Liver (tissue), 9 donors: ENCODE data around the gene ASS1. TPM values are rescaled to one million over a fixed set of nuclear protein-coding genes. Genes with fewer than 3 reads are reported as not detected.

Source experiments
- DNase-seq: peaks from one replicate; pipeline ENCODE4 v3.0.0-alpha.2; 2017; ENCODE audit warnings: low spot score
- H3K27ac ChIP-seq, 2 donors: one replicate each; pipeline ENCODE4 v1.7.0; 2013; ENCODE audit warnings: inconsistent platforms in 2 of 2, low read length in 2 of 2, control low read depth in 1 of 2, low read depth in 1 of 2, mild to moderate bottlenecking in 1 of 2
- H3K27me3 ChIP-seq, 4 donors: one replicate each; pipeline versions ENCODE4 v1.6.1 to v1.7.0; 2013; ENCODE audit warnings: low read length in 3 of 4, inconsistent platforms in 1 of 4, mild to moderate bottlenecking in 1 of 4, moderate library complexity in 1 of 4; ENCODE audit not compliant: control insufficient read depth in 4 of 4, insufficient read depth in 4 of 4
- H3K36me3 ChIP-seq, 4 donors: one replicate each; pipeline versions ENCODE4 v1.6.1 to v1.7.0; 2013; ENCODE audit warnings: low read length in 3 of 4, mild to moderate bottlenecking in 3 of 4, low read depth in 1 of 4, moderate library complexity in 1 of 4; ENCODE audit not compliant: control insufficient read depth in 4 of 4, insufficient read depth in 3 of 4
- H3K4me1 ChIP-seq, 4 donors: one replicate each; pipeline versions ENCODE4 v1.6.1 to v1.7.0; 2013; ENCODE audit warnings: low read length in 3 of 4, mild to moderate bottlenecking in 3 of 4, moderate library complexity in 1 of 4; ENCODE audit not compliant: control insufficient read depth in 4 of 4, insufficient read depth in 4 of 4
- H3K4me3 ChIP-seq, 3 donors: one replicate each; pipeline versions ENCODE4 v1.6.1 to v1.7.0; 2013; ENCODE audit warnings: low read length in 3 of 3, control low read depth in 1 of 3, low read depth in 1 of 3, mild to moderate bottlenecking in 1 of 3
- H3K9ac ChIP-seq, 2 donors: one replicate each; pipeline ENCODE4 v1.7.0; 2013; ENCODE audit warnings: low read length in 2 of 2, mild to moderate bottlenecking in 2 of 2, moderate library complexity in 2 of 2, control low read depth in 1 of 2, low read depth in 1 of 2
- H3K9me3 ChIP-seq, 4 donors: one replicate each; pipeline versions ENCODE4 v1.6.1 to v1.7.0; 2013; ENCODE audit warnings: low read length in 3 of 4; ENCODE audit not compliant: control insufficient read depth in 4 of 4
- EGR1 ChIP-seq, 2 donors: IDR thresholded peaks; 2 replicates each; pipeline ENCODE4 v1.6.1; 2016 to 2018; ENCODE audit warnings: antibody characterized with exemption in 2 of 2, low read depth in 2 of 2
- FOXA2 ChIP-seq: IDR thresholded peaks from 2 replicates; pipeline ENCODE4 v1.6.1; 2016; ENCODE audit warnings: antibody characterized with exemption
- HNF4A ChIP-seq, 2 donors: conservative IDR thresholded peaks; 2 replicates each; pipeline ENCODE4 v1.6.1; 2016; ENCODE audit warnings: antibody characterized with exemption in 2 of 2, mild to moderate bottlenecking in 2 of 2
- NR2F2 ChIP-seq: IDR thresholded peaks from 2 replicates; pipeline ENCODE4 v1.6.1; 2016; ENCODE audit warnings: antibody characterized with exemption
- RAD21 ChIP-seq, 2 donors: IDR thresholded peaks; 2 replicates each; pipeline ENCODE4 v1.6.1; 2016; ENCODE audit warnings: antibody characterized with exemption in 2 of 2, mild to moderate bottlenecking in 2 of 2
- TAF1 ChIP-seq: conservative IDR thresholded peaks from 2 replicates; pipeline ENCODE4 v1.6.1; 2016; ENCODE audit warnings: antibody characterized with exemption, mild to moderate bottlenecking
- YY1 ChIP-seq: IDR thresholded peaks from 2 replicates; pipeline ENCODE4 v1.6.1; 2016; ENCODE audit warnings: antibody characterized with exemption, mild to moderate bottlenecking
- WGBS: extraction: QIAGEN DNeasy Blood & Tissue Kit; methylation state at CpG from one replicate; pipeline ENCODE4 v1.1.7; 2013; 5-methylcytosine and 5-hydroxymethylcytosine counted together
- polyA plus RNA-seq, 2 donors: library from polyadenylated mRNA; stranded (reverse) in 1 of 2; unstranded in 1 of 2; fragments of 200-250 nt in 1 of 2; fragments of >200 nt in 1 of 2; fragmentation: Nextera tagmentation in 1 of 2; extraction: Ambion mirVana in 1 of 2; gene quantifications; one replicate each; pipeline versions ENCODE4 v1.2.1 to v1.2.3, GENCODE V29; 2013 to 2015
- total RNA-seq, 2 donors: library from RNA; depleted of rRNA; stranded (reverse); fragments of >200 nt; gene quantifications; one replicate each; pipeline ENCODE4 v1.2.3, GENCODE V29; 2014
- TF ChIP-seq, protein P1 (sequence below): IDR thresholded peaks from 2 replicates; pipeline ENCODE4 v1.6.1; 2016; ENCODE audit warnings: antibody characterized with exemption, mild to moderate bottlenecking
- TF ChIP-seq, protein P2 (sequence below): IDR thresholded peaks from 2 replicates; pipeline ENCODE4 v1.6.1; 2016; ENCODE audit warnings: antibody characterized with exemption
- TF ChIP-seq, protein P3 (sequence below): IDR thresholded peaks from 2 replicates; pipeline ENCODE4 v1.6.1; 2016; ENCODE audit warnings: antibody characterized with exemption
- TF ChIP-seq, protein P4 (sequence below): fragments of 150-350 bp; IDR thresholded peaks from 2 replicates; pipeline ENCODE4 v1.5.1; 2017; ENCODE audit warnings: improper control_type of control experiment, low read depth, low read length; ENCODE audit not compliant: missing input control
- donor health status: healthy.
- donor health status: healthy.
- donor health status: healthy.
- donor health status: healthy.
- donor health status: healthy.

The ASS1 gene
- total and polyA plus RNA-seq, 4 donors: 396 to 711 (median 533) TPM

DNA sequence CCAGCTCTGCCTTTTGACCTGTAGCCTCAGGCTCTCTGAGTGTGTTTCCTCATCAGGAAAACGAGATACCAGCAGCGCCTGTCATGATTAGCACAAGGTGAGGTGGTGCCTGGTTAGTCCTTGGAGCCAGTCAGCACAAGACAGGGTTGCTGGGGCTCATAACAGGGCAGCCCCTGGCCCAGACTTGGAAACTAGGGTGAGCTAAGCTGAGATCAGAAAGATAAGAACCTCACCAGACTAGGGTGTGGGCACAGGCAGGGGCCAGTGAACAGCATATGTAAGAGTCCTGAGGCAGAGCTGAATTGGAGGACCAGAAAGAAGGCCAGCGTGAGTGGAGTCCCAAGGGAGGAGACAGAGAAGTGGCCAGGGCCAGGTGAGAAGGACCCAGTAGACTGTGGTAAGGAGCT is 91.9 kb downstream of the ASS1 start:
- TF ChIP-seq, protein P1, sequence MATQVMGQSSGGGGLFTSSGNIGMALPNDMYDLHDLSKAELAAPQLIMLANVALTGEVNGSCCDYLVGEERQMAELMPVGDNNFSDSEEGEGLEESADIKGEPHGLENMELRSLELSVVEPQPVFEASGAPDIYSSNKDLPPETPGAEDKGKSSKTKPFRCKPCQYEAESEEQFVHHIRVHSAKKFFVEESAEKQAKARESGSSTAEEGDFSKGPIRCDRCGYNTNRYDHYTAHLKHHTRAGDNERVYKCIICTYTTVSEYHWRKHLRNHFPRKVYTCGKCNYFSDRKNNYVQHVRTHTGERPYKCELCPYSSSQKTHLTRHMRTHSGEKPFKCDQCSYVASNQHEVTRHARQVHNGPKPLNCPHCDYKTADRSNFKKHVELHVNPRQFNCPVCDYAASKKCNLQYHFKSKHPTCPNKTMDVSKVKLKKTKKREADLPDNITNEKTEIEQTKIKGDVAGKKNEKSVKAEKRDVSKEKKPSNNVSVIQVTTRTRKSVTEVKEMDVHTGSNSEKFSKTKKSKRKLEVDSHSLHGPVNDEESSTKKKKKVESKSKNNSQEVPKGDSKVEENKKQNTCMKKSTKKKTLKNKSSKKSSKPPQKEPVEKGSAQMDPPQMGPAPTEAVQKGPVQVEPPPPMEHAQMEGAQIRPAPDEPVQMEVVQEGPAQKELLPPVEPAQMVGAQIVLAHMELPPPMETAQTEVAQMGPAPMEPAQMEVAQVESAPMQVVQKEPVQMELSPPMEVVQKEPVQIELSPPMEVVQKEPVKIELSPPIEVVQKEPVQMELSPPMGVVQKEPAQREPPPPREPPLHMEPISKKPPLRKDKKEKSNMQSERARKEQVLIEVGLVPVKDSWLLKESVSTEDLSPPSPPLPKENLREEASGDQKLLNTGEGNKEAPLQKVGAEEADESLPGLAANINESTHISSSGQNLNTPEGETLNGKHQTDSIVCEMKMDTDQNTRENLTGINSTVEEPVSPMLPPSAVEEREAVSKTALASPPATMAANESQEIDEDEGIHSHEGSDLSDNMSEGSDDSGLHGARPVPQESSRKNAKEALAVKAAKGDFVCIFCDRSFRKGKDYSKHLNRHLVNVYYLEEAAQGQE: no peak
- TF ChIP-seq HNF4A (conservative IDR thresholded peaks at IDR 0.05): no peak
- WGBS: 80% methylated on average over 3 of the region's 3 CpGs
- Histone ChIP-seq H3K4me1 (peaks cover 0 to 9% (median 5%) of the 10 kb centered on the region in 4 donors), H3K36me3 (no peaks in the 10 kb centered on the region), H3K4me3 (no peak overlapping the region), H3K27ac (no peak overlapping the region), H3K9ac (no peak overlapping the region), H3K27me3 (peaks cover 0 to 2% (median 0%) of the 10 kb centered on the region in 4 donors), H3K9me3 (no peaks in the 10 kb centered on the region)
- no peak for DNase-seq

DNA sequence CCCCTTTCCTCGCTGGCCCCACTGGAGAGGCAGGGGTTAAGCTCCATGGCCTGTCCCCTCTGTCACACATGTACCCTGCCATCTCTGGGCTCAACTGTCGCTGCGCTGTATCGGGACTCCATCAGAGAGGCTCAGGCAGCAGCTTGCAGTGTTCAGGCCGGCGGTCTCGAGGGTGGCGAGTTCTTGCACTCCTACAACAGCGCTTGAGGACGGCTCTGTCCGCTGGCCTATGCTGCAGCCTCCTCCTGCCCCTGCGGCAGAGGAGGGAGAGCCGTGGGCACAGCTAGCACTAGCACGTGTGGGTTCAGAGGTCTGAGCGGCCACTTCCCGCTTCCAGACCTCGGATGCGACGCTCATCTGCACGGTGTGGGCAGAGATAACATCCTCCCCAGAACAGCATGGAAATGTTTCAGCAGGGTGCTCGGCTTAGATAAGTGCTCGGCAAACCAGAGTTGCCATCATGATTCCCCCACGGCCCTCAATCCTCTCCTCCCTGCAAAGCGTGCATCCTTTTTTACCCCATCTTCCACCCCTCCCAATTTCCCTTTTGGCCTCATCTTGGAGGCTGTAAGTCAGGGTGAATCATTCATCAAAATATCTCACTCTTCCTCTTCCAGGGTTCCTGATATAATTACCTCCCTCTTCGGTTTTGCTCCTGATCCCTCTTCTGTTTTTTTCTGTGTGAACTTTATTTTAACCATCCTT is 92.7 kb downstream of the ASS1 start:
- H3K4me3 ChIP-seq: no peak overlapping the region
- H3K36me3 ChIP-seq: no peaks in the 10 kb centered on the region
- H3K27me3 ChIP-seq: peaks cover 0 to 2% (median 0%) of the 10 kb centered on the region in 4 donors
- no peak overlapping the region for H3K27ac ChIP-seq
- TF ChIP-seq YY1 (no peak), NR2F2 (no peak), RAD21 (IDR thresholded peaks at IDR 0.05) (no peak), FOXA2 (no peak), TAF1 (no peak), EGR1 (IDR thresholded peaks at IDR 0.05; ENCODE audit: low read depth in 2 of 2) (no peak), HNF4A (conservative IDR thresholded peaks at IDR 0.05) (no peak)
- TF ChIP-seq, protein P2, sequence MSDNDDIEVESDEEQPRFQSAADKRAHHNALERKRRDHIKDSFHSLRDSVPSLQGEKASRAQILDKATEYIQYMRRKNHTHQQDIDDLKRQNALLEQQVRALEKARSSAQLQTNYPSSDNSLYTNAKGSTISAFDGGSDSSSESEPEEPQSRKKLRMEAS: no peak
- TF ChIP-seq, protein P3, sequence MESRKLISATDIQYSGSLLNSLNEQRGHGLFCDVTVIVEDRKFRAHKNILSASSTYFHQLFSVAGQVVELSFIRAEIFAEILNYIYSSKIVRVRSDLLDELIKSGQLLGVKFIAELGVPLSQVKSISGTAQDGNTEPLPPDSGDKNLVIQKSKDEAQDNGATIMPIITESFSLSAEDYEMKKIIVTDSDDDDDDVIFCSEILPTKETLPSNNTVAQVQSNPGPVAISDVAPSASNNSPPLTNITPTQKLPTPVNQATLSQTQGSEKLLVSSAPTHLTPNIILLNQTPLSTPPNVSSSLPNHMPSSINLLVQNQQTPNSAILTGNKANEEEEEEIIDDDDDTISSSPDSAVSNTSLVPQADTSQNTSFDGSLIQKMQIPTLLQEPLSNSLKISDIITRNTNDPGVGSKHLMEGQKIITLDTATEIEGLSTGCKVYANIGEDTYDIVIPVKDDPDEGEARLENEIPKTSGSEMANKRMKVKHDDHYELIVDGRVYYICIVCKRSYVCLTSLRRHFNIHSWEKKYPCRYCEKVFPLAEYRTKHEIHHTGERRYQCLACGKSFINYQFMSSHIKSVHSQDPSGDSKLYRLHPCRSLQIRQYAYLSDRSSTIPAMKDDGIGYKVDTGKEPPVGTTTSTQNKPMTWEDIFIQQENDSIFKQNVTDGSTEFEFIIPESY: no peak
- TF ChIP-seq, protein P1: no peak
- TF ChIP-seq, protein P4, sequence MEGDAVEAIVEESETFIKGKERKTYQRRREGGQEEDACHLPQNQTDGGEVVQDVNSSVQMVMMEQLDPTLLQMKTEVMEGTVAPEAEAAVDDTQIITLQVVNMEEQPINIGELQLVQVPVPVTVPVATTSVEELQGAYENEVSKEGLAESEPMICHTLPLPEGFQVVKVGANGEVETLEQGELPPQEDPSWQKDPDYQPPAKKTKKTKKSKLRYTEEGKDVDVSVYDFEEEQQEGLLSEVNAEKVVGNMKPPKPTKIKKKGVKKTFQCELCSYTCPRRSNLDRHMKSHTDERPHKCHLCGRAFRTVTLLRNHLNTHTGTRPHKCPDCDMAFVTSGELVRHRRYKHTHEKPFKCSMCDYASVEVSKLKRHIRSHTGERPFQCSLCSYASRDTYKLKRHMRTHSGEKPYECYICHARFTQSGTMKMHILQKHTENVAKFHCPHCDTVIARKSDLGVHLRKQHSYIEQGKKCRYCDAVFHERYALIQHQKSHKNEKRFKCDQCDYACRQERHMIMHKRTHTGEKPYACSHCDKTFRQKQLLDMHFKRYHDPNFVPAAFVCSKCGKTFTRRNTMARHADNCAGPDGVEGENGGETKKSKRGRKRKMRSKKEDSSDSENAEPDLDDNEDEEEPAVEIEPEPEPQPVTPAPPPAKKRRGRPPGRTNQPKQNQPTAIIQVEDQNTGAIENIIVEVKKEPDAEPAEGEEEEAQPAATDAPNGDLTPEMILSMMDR: no peak
- peaks cover 0 to 9% (median 5%) of the 10 kb centered on the region in 4 donors for H3K4me1 ChIP-seq
- no peak overlapping the region for H3K9ac ChIP-seq
- WGBS: 51% methylated on average over 25 of the region's 25 CpGs
- peak; percentile 58 for DNase-seq
- no peaks in the 10 kb centered on the region for H3K9me3 ChIP-seq
